Cardiac muscle cell (in vitro differentiated cells and primary cell): ENCODE data around the gene AOC3. TPM values are rescaled to one million over a fixed set of nuclear protein-coding genes. Genes with fewer than 3 reads are reported as not detected.
"Not testable (repeated sequence)": the region's sequence is repeated elsewhere in the genome, so short reads cannot be mapped to it uniquely, and the experiment has no call there.

Source experiments
- DNase-seq, 2 donors: peaks; one replicate each; pipeline versions ENCODE4 v3.0.0 to v3.0.0-alpha.2; 2010 to 2017; ENCODE audit warnings: low read depth in 1 of 2, low spot score in 1 of 2
- H3K27ac ChIP-seq: fragments of 200-600 bp; sonication (generic); 2 replicates; pipeline ENCODE4 v1.5.1; 2016
- H3K27me3 ChIP-seq: fragments of 200-600 bp; sonication (generic); 2 replicates; pipeline ENCODE4 v1.6.0; 2016; ENCODE audit warnings: control low read depth
- H3K36me3 ChIP-seq: fragments of 200-600 bp; sonication (generic); 2 replicates; pipeline ENCODE4 v1.5.1; 2016; ENCODE audit warnings: control low read depth
- H3K4me1 ChIP-seq: fragments of 200-600 bp; sonication (generic); 2 replicates; pipeline ENCODE4 v1.8.1; 2017; ENCODE audit warnings: low read depth, mild to moderate bottlenecking, mixed run types
- H3K4me3 ChIP-seq: fragments of 200-600 bp; sonication (generic); 2 replicates; pipeline ENCODE4 v1.5.1; 2016; ENCODE audit warnings: mild to moderate bottlenecking
- H3K9me3 ChIP-seq: fragments of 200-600 bp; sonication (generic); 2 replicates; pipeline ENCODE4 v1.5.1; 2017; ENCODE audit warnings: low read depth, mild to moderate bottlenecking, control low read depth
- CTCF ChIP-seq: IDR thresholded peaks from 2 replicates; pipeline ENCODE4 v1.5.1; 2012; ENCODE audit warnings: low read depth, mild to moderate bottlenecking, low read length
- polyA plus RNA-seq: library from polyadenylated mRNA; unstranded; fragments of >200 nt; fragmentation: Nextera tagmentation; extraction: Ambion mirVana; gene quantifications from 2 replicates; pipeline ENCODE4 v1.2.1, GENCODE V29; 2016
- total RNA-seq: library from RNA; depleted of rRNA; stranded (reverse); fragments of >200 nt; gene quantifications from 2 replicates; pipeline ENCODE4 v1.2.3, GENCODE V29; 2016

Gene AOC3
- total and polyA plus RNA-seq, 2 experiments from 2014 or later: 2.6 to 5.2 TPM

GRCh38 chr17:42853968-42854790 is 3.2 kb downstream of the AOC3 start:
- no peak overlapping the region for H3K27ac ChIP-seq
- no peak for TF ChIP-seq CTCF
- no peaks in the 10 kb centered on the region for H3K9me3 ChIP-seq
- H3K27me3 ChIP-seq: no peaks in the 10 kb centered on the region
- no peak overlapping the region for H3K4me3 ChIP-seq
- H3K4me1 ChIP-seq: peaks cover 6% of the 10 kb centered on the region
- H3K36me3 ChIP-seq: no peaks in the 10 kb centered on the region
- no peak for DNase-seq

GRCh38 chr17:42855048-42855596 is 4.1 kb downstream of the AOC3 start:
- no peak for TF ChIP-seq CTCF
- Histone ChIP-seq H3K36me3 (no peaks in the 10 kb centered on the region), H3K4me3 (no peak overlapping the region), H3K4me1 (peaks cover 6% of the 10 kb centered on the region), H3K27me3 (no peaks in the 10 kb centered on the region), H3K9me3 (no peaks in the 10 kb centered on the region), H3K27ac (no peak overlapping the region)
- no peak for DNase-seq

- not testable (repeated sequence) for DNase-seq, H3K27ac ChIP-seq
Observed at GRCh38 chr17:42856093-42856492, 5.1 kb downstream of the AOC3 start.

GRCh38 chr17:42856516-42856915 is 5.5 kb downstream of the AOC3 start:
- not testable (repeated sequence) for H3K9me3 ChIP-seq, H3K4me3 ChIP-seq, H3K4me1 ChIP-seq, H3K36me3 ChIP-seq, H3K27me3 ChIP-seq, DNase-seq, H3K27ac ChIP-seq

More at GRCh38 chr17:42856093-42856492, 5.1 kb downstream of the AOC3 start:
- H3K4me3 ChIP-seq, H3K36me3 ChIP-seq, H3K4me1 ChIP-seq, H3K9me3 ChIP-seq, H3K27me3 ChIP-seq: not testable (repeated sequence)

GRCh38 chr17:42857389-42857788 is 6.4 kb downstream of the AOC3 start:
- no peaks in the 10 kb centered on the region for H3K9me3 ChIP-seq
- no peak for DNase-seq
- H3K4me1 ChIP-seq: no peaks in the 10 kb centered on the region
- H3K27me3 ChIP-seq: no peaks in the 10 kb centered on the region
- TF ChIP-seq CTCF: no peak
- no peaks in the 10 kb centered on the region for H3K36me3 ChIP-seq
- H3K27ac ChIP-seq: no peak overlapping the region
- no peak overlapping the region for H3K4me3 ChIP-seq

- TF ChIP-seq CTCF: no peak
- Histone ChIP-seq H3K4me3 (no peak overlapping the region), H3K36me3 (no peaks in the 10 kb centered on the region), H3K4me1 (peaks cover 8% of the 10 kb centered on the region), H3K27ac (no peak overlapping the region), H3K9me3 (no peaks in the 10 kb centered on the region), H3K27me3 (no peaks in the 10 kb centered on the region)
- no peak for DNase-seq
Observed at GRCh38 chr17:42865638-42866094, 14.7 kb downstream of the AOC3 start.
